HT1080 (cell line): Measurements from ENCODE around the gene P3H3. TPM values are rescaled to one million over a fixed set of nuclear protein-coding genes. Genes with fewer than 3 reads are reported as not detected.

Source experiments
- DNase-seq: peaks from one replicate; pipeline ENCODE4 v3.0.0-alpha.2; 2015; ENCODE audit warnings: low read depth
- polyA plus RNA-seq, 2 experiments: library from polyadenylated mRNA; depleted of rRNA; stranded (reverse); fragments of >200 nt; gene quantifications; 2 replicates each; pipeline ENCODE4 v1.2.3, GENCODE V29; 2015
- total RNA-seq: library from RNA; depleted of rRNA; stranded (reverse); fragments of >200 nt; shearing (Covaris generic); gene quantifications from 2 replicates; pipeline ENCODE4 v1.2.3, GENCODE V29; 2014; rRNA removed

P3H3 gene
- total RNA-seq = 31.5 and 31.7 TPM in 2 replicates
- 52.4 and 56.8 TPM in 2 replicates for polyA plus RNA-seq (2015; cell fraction: cytosol; rRNA removed)
- polyA plus RNA-seq (2015; cell fraction: nucleus; rRNA removed) = 111 and 113 TPM in 2 replicates

GRCh38 chr12:6827982-6828780 is at the start of gene P3H3:
P3H3 (plus strand) TSS chr12:6828407; CDS start chr12:6828441, 34 bp downstream.
- DNase-seq = peak; percentile 61

GRCh38 chr12:6778574-6779550 is 49.3 kb upstream of the P3H3 start:
- peak; percentile 88 for DNase-seq

GRCh38 chr12:6779708-6780432 is 48.3 kb upstream of the P3H3 start:
- DNase-seq = no peak

GRCh38 chr12:6780573-6780972 is 47.6 kb upstream of the P3H3 start:
- no peak for DNase-seq

GRCh38 chr12:6782119-6782518 is 46.1 kb upstream of the P3H3 start:
- DNase-seq = no peak

GRCh38 chr12:6782850-6783566 is 45.2 kb upstream of the P3H3 start:
- no peak for DNase-seq

GRCh38 chr12:6783828-6784227 is 44.4 kb upstream of the P3H3 start:
- no peak for DNase-seq

GRCh38 chr12:6784296-6784695 is 43.9 kb upstream of the P3H3 start:
- no peak for DNase-seq

- no peak for DNase-seq
Observed at GRCh38 chr12:6784761-6785160, 43.4 kb upstream of the P3H3 start.

GRCh38 chr12:6786416-6787094 is 41.7 kb upstream of the P3H3 start:
- DNase-seq = no peak

GRCh38 chr12:6787309-6787708 is 40.9 kb upstream of the P3H3 start:
- no peak for DNase-seq

- no peak for DNase-seq
Observed at GRCh38 chr12:6788972-6789924, 39.0 kb upstream of the P3H3 start, which contains the start of gene CD4. CD4 (plus strand) TSS chr12:6789528; CDS start chr12:6800139, 10,611 bp downstream.

GRCh38 chr12:6790496-6791150 is 37.6 kb upstream of the P3H3 start:
- no peak for DNase-seq

GRCh38 chr12:6791931-6792520 is 36.2 kb upstream of the P3H3 start:
- no peak for DNase-seq

GRCh38 chr12:6792522-6793201 is 35.5 kb upstream of the P3H3 start:
- no peak for DNase-seq

GRCh38 chr12:6795088-6795487 is 33.1 kb upstream of the P3H3 start:
- no peak for DNase-seq

GRCh38 chr12:6796576-6796975 is 31.6 kb upstream of the P3H3 start:
- no peak for DNase-seq
